SIG-M5 treated with dmso at 0.1 percent for 504 hours (cell line): ENCODE data around the gene HECA.
"Not testable (repeated sequence)": the region's sequence is repeated elsewhere in the genome, so short reads cannot be mapped to it uniquely, and the experiment has no call there.

Experiments
- DNase-seq: peaks from one replicate; lab custom pipeline; 2025; ENCODE audit not compliant: unreplicated experiment; lab: John Stamatoyannopoulos, UW

HECA gene

GRCh38 chr6:139204978-139205377 is 70.1 kb downstream of the HECA start:
- no peak for DNase-seq

GRCh38 chr6:139205843-139206242 is 71.0 kb downstream of the HECA start:
- no peak for DNase-seq

DNA sequence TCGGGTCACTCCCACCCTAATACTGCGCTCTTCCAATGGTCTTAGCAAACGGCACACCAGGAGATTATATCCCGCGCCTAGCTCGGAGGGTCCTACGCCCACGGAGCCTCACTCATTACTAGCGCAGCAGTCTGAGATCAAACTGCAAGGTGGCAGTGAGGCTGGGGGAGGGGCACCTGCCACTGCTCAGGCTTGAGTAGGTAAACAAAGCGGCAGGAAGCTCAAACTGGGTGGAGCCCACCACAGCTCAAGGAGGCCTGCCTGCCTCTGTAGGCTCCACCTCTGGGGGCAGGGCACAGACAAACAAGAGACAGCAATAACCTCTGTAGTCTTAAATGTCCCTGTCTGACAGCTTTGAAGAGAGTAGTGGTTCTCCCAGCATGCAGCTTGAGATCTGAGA is 75.9 kb downstream of the HECA start:
- not testable (repeated sequence) for DNase-seq

- not testable (repeated sequence) for DNase-seq
Measured at GRCh38 chr6:139212460-139212859, 77.6 kb downstream of the HECA start.

DNA sequence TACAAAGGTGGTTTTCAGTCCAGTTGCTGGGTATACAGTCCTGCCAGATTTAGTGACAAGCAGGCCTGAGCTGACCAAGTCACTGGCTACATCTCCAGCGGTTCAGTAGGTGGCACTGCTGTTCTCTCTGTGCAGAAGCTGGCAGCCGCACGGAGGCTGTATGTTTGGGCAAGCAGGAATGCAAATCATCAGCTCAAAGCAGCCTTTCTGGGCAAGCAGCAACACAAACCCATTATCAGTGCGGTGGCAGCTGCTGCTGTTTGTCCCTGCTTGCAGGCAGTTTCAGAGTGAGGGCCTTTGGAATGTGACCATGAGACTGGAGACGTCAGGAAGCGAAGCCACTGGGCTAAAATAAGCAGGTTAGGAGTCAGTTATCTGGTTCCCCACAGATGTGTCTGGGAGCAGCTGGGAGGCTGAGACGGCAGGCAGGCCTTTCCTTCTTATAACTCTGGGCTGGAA is 84.4 kb downstream of the HECA start:
- peak; percentile 80 for DNase-seq

- DNase-seq: no peak
Measured at GRCh38 chr6:139219746-139220145, 84.9 kb downstream of the HECA start.

- DNase-seq: peak; percentile 9
Measured at GRCh38 chr6:139228387-139228786, 93.5 kb downstream of the HECA start.
